ENCODE results near the gene CHST8.

DNA sequence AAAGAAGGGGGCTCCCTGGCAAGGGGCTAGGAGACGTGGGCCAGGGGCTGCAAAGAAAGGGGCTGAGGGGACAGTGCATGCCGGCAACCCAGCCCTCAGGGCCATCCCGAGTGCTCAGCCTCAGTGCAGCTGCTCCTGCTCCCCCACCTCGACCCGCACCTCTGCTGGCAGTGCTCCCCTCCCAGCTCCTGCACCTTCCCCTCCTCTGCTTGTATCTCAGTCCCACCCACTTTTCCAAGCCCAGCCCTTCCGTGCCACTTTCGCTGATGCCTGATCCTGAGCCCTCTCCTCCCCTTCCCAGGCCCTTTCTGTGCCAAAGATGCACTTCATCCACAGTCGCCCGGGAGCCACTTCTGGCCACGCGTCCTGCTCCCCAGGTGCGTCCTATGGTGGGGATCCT, 105.0 kb downstream of the CHST8 start:
- TF ChIP-seq, protein P1, sequence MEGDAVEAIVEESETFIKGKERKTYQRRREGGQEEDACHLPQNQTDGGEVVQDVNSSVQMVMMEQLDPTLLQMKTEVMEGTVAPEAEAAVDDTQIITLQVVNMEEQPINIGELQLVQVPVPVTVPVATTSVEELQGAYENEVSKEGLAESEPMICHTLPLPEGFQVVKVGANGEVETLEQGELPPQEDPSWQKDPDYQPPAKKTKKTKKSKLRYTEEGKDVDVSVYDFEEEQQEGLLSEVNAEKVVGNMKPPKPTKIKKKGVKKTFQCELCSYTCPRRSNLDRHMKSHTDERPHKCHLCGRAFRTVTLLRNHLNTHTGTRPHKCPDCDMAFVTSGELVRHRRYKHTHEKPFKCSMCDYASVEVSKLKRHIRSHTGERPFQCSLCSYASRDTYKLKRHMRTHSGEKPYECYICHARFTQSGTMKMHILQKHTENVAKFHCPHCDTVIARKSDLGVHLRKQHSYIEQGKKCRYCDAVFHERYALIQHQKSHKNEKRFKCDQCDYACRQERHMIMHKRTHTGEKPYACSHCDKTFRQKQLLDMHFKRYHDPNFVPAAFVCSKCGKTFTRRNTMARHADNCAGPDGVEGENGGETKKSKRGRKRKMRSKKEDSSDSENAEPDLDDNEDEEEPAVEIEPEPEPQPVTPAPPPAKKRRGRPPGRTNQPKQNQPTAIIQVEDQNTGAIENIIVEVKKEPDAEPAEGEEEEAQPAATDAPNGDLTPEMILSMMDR (conservative IDR thresholded peaks at IDR 0.05) = no peak
- no peak for TF ChIP-seq EZH2 (IDR thresholded peaks at IDR 0.05; ENCODE audit: low read depth)
